Measurements from ENCODE around the gene GSDME.

Gene GSDME

DNA sequence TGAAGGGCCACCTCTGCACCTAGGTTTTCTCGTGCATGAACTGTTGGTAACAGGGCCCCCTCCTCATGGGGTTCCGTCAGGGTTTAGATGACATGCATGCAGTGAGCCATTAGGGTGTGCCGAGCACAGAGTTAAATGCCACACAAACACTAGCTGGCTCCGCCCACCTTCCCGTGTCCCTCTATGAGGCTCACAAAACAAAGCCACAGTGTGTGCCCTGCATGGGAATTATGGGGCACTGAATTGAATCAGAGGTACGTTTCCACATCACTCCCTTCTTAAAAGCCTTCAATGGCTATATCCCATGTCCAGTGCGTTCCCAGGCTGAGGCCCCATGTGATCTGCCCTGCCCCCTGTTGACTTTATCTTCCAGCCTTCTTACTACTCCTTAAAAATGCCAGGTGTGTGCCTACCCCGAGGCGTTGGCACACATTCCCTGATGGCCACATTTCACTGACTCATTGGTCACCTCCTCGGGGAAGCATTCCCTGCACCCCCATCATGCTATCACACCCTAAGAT is 35.7 kb downstream of the GSDME start:
- no peak for DNase-seq

DNA sequence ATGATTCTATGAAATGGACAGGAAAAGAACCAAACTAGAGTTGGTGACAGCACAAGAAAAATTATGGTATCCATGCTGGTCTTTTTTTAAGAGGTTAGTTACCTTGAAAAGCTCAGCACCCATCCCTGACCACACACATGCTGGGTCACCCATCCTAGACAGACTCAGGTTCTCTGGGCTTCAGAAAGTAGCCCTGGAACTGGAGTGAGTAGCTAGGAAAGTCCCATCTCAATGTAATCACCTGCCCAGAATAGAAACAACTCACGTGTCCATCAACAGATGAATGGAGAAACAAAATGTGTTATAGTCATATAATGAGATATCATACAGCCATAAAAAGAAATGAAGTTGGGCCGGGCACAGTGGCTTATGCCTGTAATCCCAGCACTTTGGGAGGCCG is 37.0 kb downstream of the GSDME start:
- DNase-seq = no peak

- DNase-seq = no peak
These were observed 38.2 kb downstream of the GSDME start for GRCh38 chr7:24718977-24719491.

DNA sequence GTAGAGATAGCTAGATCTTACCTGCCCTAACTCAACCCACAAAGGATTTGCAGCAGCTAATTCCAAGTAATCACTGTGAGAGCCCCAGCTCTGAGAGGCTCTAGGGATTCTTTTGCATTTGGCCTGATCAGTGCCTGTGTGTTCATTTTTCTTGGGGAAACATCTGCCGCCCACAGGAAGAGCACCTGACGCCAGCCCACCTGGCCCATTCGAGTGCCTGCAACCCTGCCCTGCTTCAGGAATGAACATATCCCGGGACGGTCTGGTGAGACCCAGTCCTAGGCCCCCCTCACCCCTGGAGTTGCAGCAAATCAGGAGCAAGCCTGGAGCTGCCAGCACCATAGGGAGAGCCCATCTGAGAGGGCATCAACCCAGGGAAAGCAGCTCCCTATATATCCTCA is 38.8 kb downstream of the GSDME start:
- no peak for DNase-seq

- no peak for DNase-seq
These were observed 39.5 kb downstream of the GSDME start for GRCh38 chr7:24717694-24718320.

DNA sequence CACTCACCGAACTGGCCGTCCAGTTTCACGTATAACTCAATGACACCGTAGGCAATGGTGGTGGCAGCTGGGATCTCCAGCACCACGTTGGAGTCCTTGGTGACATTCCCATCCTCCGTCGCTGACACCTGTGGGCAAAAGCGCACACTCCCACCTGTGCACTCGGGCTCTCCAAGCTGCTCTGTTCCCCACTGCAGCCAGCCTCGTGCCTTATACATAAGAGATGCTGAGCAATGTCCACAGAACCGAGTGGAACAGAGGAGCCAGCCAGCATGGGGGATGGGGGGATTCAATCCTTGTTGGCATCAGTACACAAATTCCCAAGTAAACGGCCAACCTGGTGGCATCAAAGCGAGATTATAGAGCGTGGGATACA is 40.0 kb downstream of the GSDME start:
- DNase-seq = no peak

DNA sequence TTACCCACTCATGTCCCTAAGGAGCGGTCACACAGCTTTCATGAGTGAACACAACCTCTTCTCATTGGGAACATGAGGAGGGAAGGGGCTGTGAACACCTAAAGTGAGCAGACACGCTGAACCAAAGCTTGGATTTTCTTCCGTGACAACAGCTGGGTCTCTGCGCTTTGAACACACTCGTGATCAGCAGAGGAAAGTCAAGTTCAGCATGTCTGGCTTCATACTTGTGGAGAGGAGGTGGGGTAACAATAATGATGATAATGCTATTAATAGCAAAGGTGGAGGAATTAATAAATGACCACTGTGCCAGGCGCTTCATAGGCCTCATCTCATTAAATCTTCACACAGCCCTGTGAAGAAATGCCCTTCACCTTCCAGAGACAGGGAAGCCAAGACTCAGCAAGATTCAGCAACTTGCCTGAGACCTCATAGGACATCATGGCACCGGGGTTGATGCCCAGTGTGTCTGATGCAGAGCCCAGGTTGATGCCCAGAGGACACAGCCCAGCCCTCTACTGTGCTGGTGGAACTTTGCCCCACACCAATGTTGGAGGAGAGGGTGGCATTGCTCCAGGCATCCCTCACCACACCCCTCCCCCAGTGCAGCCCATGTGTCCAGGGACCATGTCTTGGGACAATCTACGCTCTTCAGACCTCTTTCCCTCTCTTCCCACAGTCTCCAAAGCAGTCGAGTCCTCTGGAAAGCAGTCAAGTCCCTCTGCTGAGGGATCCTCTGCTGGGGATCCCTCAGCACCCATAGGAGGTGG is 40.6 kb downstream of the GSDME start:
- DNase-seq = no peak

- peak; percentile 67 for DNase-seq
These were observed 41.4 kb downstream of the GSDME start for GRCh38 chr7:24715661-24716479.

- DNase-seq = no peak
These were observed 42.1 kb downstream of the GSDME start for GRCh38 chr7:24715171-24715570.

- no peak for DNase-seq
These were observed 42.6 kb downstream of the GSDME start for GRCh38 chr7:24714676-24715010.

DNA sequence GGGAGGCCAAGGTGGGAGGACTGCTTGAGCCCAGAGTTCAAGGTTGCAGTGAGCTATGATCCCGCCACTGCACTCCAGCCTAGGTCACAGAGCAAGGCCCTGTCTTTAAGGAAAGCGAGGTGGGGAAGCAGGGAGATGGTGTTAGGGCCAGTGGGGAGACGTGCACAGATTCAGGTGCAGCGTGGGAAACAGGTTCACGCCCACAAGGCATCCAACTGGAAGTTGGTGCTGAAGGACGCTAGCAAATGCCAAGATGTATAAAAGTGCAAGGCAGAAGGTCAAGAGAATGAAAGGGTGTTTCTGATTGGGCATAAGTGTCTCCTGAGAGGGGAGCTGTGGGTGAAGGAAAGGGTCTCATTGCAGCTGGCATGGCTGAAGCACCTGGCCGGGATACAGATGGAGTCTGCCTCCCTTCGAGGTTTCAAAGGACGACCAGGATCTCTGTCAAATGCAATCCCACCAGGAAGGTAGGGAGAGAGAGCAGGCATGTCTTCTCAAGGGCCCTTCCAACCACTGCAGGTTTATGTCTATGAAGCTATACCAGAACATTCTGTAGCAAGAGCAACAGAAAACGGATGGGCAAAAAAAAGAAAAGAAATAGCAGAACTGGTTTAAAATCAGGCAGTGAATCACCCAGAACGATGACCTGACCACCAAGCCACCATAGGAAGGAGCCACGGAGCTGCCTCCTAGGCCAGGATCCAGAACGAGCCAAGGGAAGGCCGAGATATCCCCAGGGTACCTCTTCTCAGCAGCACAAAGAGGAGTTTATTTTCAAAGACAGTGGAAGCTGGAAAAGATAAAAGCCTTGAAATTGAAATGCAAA is 43.2 kb downstream of the GSDME start:
- DNase-seq = no peak

- DNase-seq = no peak
These were observed 44.0 kb downstream of the GSDME start for GRCh38 chr7:24713039-24713793.

- DNase-seq = no peak
These were observed 47.5 kb downstream of the GSDME start for GRCh38 chr7:24709585-24710360.

GRCh38 chr7:24709051-24709450 is 48.2 kb downstream of the GSDME start:
- no peak for DNase-seq

DNA sequence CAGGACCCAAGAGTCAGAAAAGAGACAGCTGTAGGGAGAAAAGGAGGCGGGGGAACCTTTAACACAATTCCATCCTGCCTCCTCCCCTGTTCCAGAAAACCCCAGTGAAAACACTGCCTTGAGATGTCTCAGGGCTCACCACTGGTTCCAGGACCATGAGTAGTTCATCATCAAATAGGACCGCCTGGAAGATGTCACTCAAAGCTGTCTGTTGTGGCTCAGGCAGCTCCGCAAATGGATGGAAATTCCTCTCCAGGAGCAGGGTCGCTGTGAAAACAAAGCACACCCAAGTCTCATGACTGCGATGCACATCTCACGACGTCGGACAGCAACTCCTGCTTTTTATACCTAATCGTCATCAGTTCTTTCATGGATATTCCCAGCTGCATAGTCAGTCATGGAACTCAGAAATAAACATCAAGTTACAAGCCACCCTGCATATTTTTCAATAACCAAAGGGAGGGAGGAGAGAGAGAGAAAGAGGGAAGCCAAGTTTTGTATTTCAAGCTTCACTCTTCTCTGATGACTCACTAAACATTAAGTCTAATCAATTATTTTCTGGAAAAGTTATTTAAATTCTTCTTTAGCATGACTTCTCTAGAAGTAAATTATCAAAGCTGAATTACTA is 49.2 kb downstream of the GSDME start:
- DNase-seq = no peak

DNA sequence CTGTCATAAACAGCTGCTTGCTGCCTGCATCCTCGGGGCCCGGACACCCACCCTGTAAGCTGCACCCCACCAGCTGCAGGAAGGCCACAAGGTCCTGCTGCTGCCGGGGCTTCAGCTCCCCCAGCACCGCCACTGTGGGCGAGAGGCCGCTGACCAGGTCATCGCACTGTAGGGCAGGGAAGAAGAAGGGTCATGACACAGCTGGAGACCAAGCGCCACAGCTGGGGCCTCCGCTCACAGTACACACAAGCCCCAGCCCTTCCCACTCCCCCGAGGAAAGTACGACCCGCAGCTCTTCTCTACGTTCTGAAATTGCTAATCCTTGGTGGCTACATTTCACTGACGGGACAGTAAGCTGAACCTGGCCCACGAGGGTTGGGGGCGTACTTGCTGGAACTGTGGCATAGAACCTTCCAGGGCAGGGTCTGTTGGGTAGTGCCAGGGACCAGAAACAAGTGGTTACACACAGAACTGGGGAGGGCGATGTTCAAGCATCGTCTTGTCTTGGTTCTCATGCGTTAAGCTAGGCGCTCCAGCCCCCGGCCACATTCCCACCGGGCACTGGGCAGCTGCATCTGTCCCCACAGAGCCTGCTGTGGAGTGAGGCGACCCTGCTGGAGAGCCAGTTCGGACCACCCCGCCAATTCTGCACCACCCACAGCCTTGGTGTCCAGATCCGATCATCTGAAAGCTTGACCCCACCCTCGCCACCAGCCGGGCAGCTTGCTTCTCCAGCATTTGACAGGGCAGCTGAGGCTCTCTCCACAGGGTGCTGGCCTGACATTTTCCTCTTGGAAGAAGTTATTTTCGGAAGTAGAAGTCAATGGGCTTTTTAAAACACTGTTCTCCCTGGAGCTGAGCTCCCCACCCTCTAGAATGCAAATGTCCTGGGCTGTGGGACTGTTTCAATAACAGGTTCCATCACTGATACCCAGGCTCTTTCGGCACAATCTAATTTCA is 50.8 kb downstream of the GSDME start:
- no peak for DNase-seq

- no peak for DNase-seq
These were observed 51.8 kb downstream of the GSDME start for GRCh38 chr7:24705461-24705954.

DNA sequence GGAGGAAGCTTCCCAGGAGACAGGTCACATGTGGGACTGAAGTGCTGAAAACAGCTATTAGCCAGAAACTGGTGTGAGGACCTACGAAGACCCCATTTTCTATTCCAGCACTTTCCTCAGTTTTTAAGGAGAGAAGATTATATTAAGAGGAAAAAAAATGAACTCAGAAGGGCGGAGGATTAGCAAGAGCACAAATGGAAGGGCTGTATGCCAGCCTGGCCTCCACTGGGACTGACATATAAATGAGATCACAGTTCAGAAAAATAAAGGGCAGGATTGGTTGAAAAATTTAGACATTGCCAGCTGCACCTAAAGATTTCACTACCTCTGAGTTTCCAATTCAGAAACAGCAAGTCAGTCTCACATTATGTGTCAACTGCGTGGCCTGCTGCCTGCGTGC is 53.0 kb downstream of the GSDME start:
- DNase-seq = no peak

DNA sequence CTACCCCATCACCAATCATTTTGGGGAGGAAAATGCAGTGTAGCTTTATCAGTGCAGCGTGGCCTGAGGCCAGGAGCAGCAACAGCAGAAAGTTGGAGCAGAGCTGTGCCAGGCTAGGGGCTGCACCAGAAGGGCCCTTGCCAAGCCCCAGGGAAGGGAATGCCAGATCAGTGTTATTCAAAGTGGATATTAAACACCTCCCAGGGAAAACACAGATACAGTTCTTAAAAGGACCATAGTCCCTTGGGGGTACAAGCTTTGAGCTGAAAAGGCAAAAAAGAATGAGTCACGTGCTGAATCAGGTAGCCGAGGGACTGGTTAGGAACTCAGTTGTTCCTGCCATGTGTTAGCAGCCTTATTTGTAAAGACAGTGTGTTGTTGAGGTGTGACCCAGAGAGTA is 54.0 kb downstream of the GSDME start:
- peak; percentile 30 for DNase-seq
